HG03342 (cell line): ENCODE measurements around the gene ADARB2.

Source experiments
- ATAC-seq: cut with Tn5 transposase; IDR thresholded peaks from one replicate; pipeline ENCODE4 v1.9.1; 2021; ENCODE audit warnings: mild to moderate bottlenecking, moderate library complexity; ENCODE audit not compliant: unreplicated experiment

ADARB2 gene

DNA sequence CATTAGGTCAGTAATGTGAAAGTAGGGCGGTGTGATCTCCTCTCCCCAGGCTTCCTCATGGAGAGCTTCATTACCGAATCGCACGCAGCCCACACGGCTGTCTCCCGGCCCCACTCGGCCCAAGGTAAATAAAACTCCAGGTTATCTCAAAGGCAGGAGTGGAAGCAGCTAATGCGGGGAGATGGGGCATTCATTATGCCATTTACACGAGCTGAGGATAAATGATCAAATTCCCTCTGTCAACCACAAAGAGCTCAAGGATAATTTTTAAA lies 93.5 kb downstream of the ADARB2 start:
- no peak for ATAC-seq

- no peak for ATAC-seq
These were observed 94.0 kb downstream of the ADARB2 start for GRCh38 chr10:1643161-1643907.

DNA sequence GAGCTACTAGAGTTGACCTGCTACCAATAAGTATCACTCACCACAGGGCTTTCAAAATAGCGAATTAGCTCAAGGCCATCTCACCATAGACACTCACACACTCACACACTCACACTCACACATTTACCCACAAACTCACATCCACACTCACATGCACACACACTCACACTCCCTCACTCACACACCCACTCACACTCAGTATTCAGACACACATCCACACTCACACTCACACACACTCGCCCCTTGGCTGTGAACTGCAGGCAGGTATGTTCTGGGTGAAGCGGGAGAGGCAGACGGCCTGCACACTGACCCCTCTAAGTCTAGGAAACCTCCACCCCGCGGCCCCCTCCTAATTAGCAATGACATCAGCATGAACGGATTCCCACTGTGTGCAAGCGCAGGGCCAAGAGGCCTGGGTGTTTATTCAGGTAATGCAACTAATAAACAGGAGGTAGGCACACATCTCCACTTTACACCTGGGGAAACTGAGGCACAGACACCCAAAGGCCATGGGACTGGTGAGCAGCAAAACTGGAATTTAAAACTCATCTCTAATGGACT lies 94.6 kb downstream of the ADARB2 start:
- ATAC-seq: no peak

DNA sequence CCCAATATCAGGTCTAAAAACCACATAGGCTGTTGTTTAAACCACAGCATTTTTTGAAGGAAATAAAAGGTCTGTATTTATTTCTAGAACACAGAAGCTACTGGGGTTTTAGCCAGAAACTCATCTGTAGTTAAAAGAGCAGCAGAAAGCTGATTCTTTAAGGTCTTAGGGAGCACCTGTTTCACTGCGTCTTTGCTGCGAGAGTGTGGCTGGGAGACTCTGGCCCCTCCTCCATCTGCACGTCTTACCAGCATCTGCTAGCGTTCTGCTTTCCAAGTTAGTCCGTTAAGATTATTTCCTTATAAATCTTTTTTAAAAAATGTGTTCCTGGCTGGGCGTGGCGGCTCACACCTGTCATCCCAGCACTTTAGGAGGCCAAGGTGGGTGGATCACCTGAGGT lies 95.9 kb downstream of the ADARB2 start:
- ATAC-seq: no peak

GRCh38 chr10:1638889-1639419 lies 98.4 kb downstream of the ADARB2 start:
- ATAC-seq: no peak

GRCh38 chr10:1635340-1635739 lies 102.0 kb downstream of the ADARB2 start:
- no peak for ATAC-seq

- no peak for ATAC-seq
These were observed 103.1 kb downstream of the ADARB2 start for GRCh38 chr10:1634239-1634638.

DNA sequence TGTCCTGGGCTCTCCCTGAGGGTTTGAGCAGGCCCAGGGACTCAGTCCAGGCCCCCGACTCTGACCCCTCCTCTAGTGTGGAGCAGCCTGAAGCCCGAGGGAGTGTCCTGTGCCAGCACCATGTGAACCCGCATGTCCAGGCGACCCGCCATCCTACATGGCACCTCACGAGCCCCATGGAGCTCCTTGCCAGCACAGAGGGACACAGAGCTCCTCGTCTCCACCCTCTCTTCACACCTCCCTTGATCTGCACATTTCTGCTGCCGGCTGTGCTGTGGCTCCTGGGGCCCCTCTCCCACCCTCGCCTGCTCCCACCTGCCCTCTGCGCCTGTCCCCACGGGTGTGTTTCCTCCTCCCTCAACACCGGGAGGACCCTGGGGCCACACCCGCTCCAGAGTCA lies 103.5 kb downstream of the ADARB2 start:
- no peak for ATAC-seq

DNA sequence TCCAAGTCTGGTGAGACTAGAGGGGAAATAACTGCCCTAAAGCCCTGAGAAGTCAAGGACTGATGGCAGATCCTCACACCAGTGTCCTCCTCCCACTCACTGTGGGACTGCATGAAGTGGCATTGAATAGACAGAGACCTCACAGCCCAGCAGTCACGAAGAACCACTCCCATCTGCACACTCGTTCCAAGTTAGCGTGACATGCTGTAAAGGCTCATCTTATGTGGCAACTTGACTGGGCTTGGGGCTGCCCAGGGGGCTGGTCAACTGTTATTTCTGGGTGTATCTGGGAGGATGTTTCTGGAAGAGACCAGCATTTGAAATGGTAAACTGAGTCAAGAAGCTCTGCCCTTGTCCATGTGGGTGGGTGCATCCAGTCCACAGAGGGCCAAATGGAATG lies 104.7 kb downstream of the ADARB2 start:
- no peak for ATAC-seq

DNA sequence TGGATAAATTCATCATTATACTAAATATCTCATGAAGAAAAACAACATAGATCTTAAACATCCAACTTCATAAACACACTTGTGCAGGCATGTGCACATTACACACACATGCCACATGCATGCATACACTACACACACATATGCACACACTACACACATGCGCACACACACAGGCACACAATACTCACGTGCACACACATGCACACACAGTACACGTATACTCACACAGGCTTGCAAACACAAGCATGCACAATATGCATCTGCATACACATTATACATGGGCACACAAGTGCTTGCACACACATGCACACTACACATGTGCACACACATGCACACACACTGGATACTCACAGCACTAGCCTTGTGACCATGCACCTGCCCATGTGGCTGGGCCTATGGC lies 105.2 kb downstream of the ADARB2 start:
- no peak for ATAC-seq

DNA sequence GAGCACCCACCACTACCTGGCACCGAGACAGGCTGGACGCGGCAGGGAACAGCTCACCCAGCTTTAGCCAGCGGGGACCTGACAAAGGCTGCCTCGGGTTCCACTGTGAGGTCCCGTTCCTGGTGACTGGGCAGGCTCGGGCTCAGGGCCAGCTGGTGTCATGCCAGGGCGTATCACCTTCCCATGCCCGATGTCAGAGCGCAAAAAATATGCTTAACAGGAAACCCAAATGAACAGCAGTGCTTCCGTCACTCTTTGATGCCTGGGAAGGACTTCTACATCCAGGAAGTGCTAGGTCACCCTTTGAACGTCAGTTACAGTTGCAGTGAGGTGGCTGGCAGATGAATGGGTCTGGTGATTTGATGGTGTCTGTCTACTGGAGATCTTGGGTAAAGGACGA lies 106.0 kb downstream of the ADARB2 start:
- ATAC-seq: no peak

- ATAC-seq: no peak
These were observed 107.0 kb downstream of the ADARB2 start for GRCh38 chr10:1630304-1630703.

GRCh38 chr10:1629326-1630198 lies 107.8 kb downstream of the ADARB2 start:
- no peak for ATAC-seq

DNA sequence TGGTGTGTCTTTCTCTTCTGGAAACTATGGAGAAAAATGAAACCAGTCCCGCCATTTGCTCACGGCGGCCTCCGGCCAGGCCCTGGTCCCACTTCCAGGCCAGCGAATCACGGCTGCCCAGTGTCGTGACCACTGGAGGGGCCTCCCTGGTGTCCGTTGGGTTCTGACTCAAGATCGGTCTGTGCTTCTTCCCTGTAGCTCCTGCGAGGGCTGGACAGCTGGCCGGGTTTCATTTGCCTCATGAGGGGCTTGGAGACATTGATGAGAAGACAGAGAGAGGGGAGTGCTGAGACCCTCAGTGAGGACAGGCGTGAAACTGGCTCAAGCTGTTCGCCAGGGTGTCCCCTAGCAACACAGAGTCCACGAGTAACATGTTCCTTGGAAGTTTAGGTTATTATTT lies 108.6 kb downstream of the ADARB2 start:
- no peak for ATAC-seq

GRCh38 chr10:1627945-1628344 lies 109.4 kb downstream of the ADARB2 start:
- ATAC-seq: no peak

GRCh38 chr10:1626835-1627234 lies 110.5 kb downstream of the ADARB2 start:
- ATAC-seq: no peak

- ATAC-seq: no peak
These were observed 110.9 kb downstream of the ADARB2 start for GRCh38 chr10:1626410-1626809.

GRCh38 chr10:1625731-1626130 lies 111.6 kb downstream of the ADARB2 start:
- ATAC-seq: no peak

- no peak for ATAC-seq
These were observed 112.2 kb downstream of the ADARB2 start for GRCh38 chr10:1625079-1625478.

GRCh38 chr10:1624240-1624639 lies 113.1 kb downstream of the ADARB2 start:
- ATAC-seq: no peak

DNA sequence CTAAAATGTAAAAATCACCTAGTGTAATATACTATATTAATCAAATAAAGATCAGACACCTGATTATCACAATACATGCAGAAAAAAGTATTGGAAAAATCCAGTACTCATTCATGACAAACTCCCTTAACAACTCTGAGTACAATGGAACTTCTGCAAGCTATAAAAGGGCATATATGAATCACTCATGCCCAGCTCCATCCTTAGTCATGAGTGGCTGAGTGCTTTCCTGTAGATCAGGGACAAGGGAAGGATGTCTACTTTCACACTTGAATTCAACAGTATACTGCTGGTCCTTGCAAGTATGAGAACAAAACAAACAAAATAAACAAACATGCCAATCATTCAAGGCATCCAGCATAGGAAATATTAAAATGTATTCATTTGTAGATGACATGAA lies 116.5 kb downstream of the ADARB2 start:
- no peak for ATAC-seq
